ENCODE measurements around the gene ITGB1. TPM values are rescaled to one million over a fixed set of nuclear protein-coding genes. Genes with fewer than 3 reads are reported as not detected.
A peak's percentile ranks its signal among the peaks of the same experiment; 100 is the strongest.
"Not testable (repeated sequence)": the region's sequence is repeated elsewhere in the genome, so short reads cannot be mapped to it uniquely, and the experiment has no call there.

ITGB1 gene
- total RNA-seq, result 80.3 and 87.4 TPM in 2 replicates

GRCh38 chr10:32958085-32959005 is at the start of gene ITGB1:
Gene ITGB1, minus strand, starts transcription at chr10:32958230. Its CDS starts 22,672 bp downstream, at chr10:32935558.
- Mint-ChIP-seq H3K36me3 (ENCODE audit: low read depth) (peaks cover 4% of the 10 kb centered on the region), H3K27ac (peak within 1 kb of the TSS; percentile 95), H3K4me3 (peak within 1 kb of the TSS; percentile 86), H3K4me1 (peaks cover 72% of the 10 kb centered on the region), H3K9me3 (no peaks in the 10 kb centered on the region), H3K27me3 (no peaks in the 10 kb centered on the region)
- intact Hi-C loops (cut with micrococcal nuclease), result loop anchor here (1.0 to 10.0 kb wide), 8 partner anchors 13 to 1194 kb away; partner anchors contain the start of gene CCDC7
- ATAC-seq (ENCODE audit: low read depth) (peak; percentile 83), DNase-seq (peak; percentile 85)
- CTCF ChIA-PET, result interaction anchor here (0.9 to 1.7 kb wide), 3 partner anchors 13 to 50 kb away, joined by 3 to 5 read pairs (median 3); no protein-coding TSS in a partner anchor
- TF ChIP-seq, protein P1, sequence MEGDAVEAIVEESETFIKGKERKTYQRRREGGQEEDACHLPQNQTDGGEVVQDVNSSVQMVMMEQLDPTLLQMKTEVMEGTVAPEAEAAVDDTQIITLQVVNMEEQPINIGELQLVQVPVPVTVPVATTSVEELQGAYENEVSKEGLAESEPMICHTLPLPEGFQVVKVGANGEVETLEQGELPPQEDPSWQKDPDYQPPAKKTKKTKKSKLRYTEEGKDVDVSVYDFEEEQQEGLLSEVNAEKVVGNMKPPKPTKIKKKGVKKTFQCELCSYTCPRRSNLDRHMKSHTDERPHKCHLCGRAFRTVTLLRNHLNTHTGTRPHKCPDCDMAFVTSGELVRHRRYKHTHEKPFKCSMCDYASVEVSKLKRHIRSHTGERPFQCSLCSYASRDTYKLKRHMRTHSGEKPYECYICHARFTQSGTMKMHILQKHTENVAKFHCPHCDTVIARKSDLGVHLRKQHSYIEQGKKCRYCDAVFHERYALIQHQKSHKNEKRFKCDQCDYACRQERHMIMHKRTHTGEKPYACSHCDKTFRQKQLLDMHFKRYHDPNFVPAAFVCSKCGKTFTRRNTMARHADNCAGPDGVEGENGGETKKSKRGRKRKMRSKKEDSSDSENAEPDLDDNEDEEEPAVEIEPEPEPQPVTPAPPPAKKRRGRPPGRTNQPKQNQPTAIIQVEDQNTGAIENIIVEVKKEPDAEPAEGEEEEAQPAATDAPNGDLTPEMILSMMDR (IDR thresholded peaks at IDR 0.05), result no peak
- POLR2A ChIA-PET, result interaction anchor here (1.0 to 2.2 kb wide), 11 partner anchors 11 to 198 kb away, joined by 3 to 16 read pairs (median 5); no protein-coding TSS in a partner anchor

- peak overlapping the region; percentile 87 for H3K4me3 Mint-ChIP-seq
- intact Hi-C loops (cut with micrococcal nuclease), result loop anchor here (5.0 kb wide), 2 partner anchors 629 to 949 kb away; partner anchors contain the start of gene KIF5B
- ATAC-seq (ENCODE audit: low read depth), result no peak
- no peak for DNase-seq
- no peak overlapping the region for H3K27ac Mint-ChIP-seq
- CTCF ChIA-PET, result interaction anchor here (1.0 kb wide), 1 partner anchor 211 kb away, joined by 3 read pairs; no protein-coding TSS in a partner anchor
- no peaks in the 10 kb centered on the region for H3K36me3 Mint-ChIP-seq (ENCODE audit: low read depth)
- POLR2A ChIA-PET, result interaction anchor here (0.6 kb wide), 1 partner anchor 18 kb away, joined by 3 read pairs; no protein-coding TSS in a partner anchor
- peaks cover 40% of the 10 kb centered on the region for H3K4me1 Mint-ChIP-seq
- peaks cover 6% of the 10 kb centered on the region for H3K27me3 Mint-ChIP-seq
- TF ChIP-seq, protein P1 (IDR thresholded peaks at IDR 0.05), result no peak
- no peaks in the 10 kb centered on the region for H3K9me3 Mint-ChIP-seq
Measured at GRCh38 chr10:33006342-33006887, 48.4 kb upstream of the ITGB1 start.

- Mint-ChIP-seq H3K27me3 (peaks cover 5% of the 10 kb centered on the region), H3K36me3 (ENCODE audit: low read depth) (no peaks in the 10 kb centered on the region), H3K27ac (peak overlapping the region; percentile 82), H3K4me3 (peak overlapping the region; percentile 87), H3K9me3 (no peaks in the 10 kb centered on the region), H3K4me1 (peaks cover 40% of the 10 kb centered on the region)
- peak; percentile 88 for ATAC-seq (ENCODE audit: low read depth)
- no peak for DNase-seq
- ChIA-PET POLR2A (interaction anchor here (0.7 kb wide), 1 partner anchor 87 kb away, joined by 3 read pairs; no protein-coding TSS in a partner anchor), CTCF (interaction anchor here (0.8 kb wide), 1 partner anchor 47 kb away, joined by 3 read pairs; no protein-coding TSS in a partner anchor)
- TF ChIP-seq, protein P1 (IDR thresholded peaks at IDR 0.05), result no peak
- intact Hi-C loops (cut with micrococcal nuclease), result loop anchor here (2.0 to 5.0 kb wide), 3 partner anchors 49 to 948 kb away; partner anchors contain the start of gene KIF5B
Measured at GRCh38 chr10:33005322-33006301, 47.6 kb upstream of the ITGB1 start.

GRCh38 chr10:33001908-33002492 is 44.0 kb upstream of the ITGB1 start:
- H3K4me1 Mint-ChIP-seq, result peaks cover 30% of the 10 kb centered on the region
- peaks cover 7% of the 10 kb centered on the region for H3K9me3 Mint-ChIP-seq
- H3K27ac Mint-ChIP-seq, result no peak overlapping the region
- H3K4me3 Mint-ChIP-seq, result no peak overlapping the region
- ChIA-PET CTCF (no interaction called here), POLR2A (no interaction called here)
- DNase-seq (no peak), ATAC-seq (ENCODE audit: low read depth) (no peak)
- H3K27me3 Mint-ChIP-seq, result no peaks in the 10 kb centered on the region
- TF ChIP-seq, protein P1 (IDR thresholded peaks at IDR 0.05), result no peak
- intact Hi-C loops (cut with micrococcal nuclease), result no loop called here
- H3K36me3 Mint-ChIP-seq (ENCODE audit: low read depth), result peaks cover 3% of the 10 kb centered on the region

- H3K27ac Mint-ChIP-seq; H3K9me3 Mint-ChIP-seq; H3K36me3 Mint-ChIP-seq (ENCODE audit: low read depth); DNase-seq; H3K27me3 Mint-ChIP-seq; ATAC-seq (ENCODE audit: low read depth); intact Hi-C loops (cut with micrococcal nuclease); POLR2A ChIA-PET; H3K4me3 Mint-ChIP-seq; CTCF ChIA-PET: not testable (repeated sequence)
- H3K4me1 Mint-ChIP-seq, result peaks cover 29% of the 10 kb centered on the region
Measured at GRCh38 chr10:32998060-32998581, 40.1 kb upstream of the ITGB1 start.

Measured in activated B cell treated with CpG ODN at 0.5 μM for 24 hours (primary cell).